Tibial nerve (tissue), 3 donors: ENCODE measurements around the gene TBX15.

Experiments
- EP300 ChIP-seq, 2 donors: sonication (generic); formaldehyde crosslinking; IDR thresholded peaks; one replicate each; pipeline ENCODE4 v1.6.1; 2017; ENCODE audit warnings: antibody characterized with exemption in 2 of 2, mild to moderate bottlenecking in 1 of 2
- POLR2A ChIP-seq, 2 donors: fragments of 450-650 bp; IDR thresholded peaks; one replicate each; pipeline ENCODE4 v1.6.1; 2017; ENCODE audit warnings: antibody characterized with exemption in 2 of 2, mild to moderate bottlenecking in 2 of 2, moderate library complexity in 2 of 2

DNA sequence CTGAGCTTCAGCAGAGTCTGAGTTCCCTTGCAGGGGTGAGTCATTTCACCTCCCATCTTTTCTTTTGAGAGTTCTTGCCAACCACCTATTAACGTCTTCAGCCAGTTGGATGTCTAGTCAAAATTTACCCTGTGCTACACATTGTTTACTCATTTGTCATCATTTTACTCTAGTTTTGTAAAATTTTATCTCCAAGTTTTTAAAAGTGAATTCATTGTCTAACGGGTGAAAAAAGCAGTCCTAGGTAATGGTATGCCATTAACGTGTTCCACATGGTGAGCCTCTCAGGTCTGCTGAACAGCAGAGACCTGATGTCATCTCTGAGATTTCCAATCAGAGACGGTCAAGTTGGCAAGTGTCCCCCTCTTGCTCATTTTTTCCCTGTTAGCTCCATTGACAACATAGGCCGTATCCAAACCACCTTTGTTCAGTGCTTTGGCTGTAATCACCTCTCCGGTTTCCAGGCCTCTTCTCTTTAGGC lies 85.4 kb downstream of the TBX15 start:
- no peak for TF ChIP-seq EP300 (IDR thresholded peaks at IDR 0.05)
- no peak for TF ChIP-seq POLR2A (IDR thresholded peaks at IDR 0.05)
